Islet precursor cell (in vitro differentiated cells): ENCODE results near the gene MEPE.

Experiments used
- DNase-seq: peaks from one replicate; pipeline ENCODE4 v3.0.0-alpha.2; 2018

The MEPE gene

GRCh38 chr4:87832669-87833068 is at the start of gene MEPE:
TSS of gene MEPE (plus strand) at chr4:87832969. CDS start at chr4:87834715, 1,746 bp downstream.
- no peak for DNase-seq

GRCh38 chr4:87783781-87784180 is 49.0 kb upstream of the MEPE start:
- DNase-seq, result no peak

GRCh38 chr4:87785731-87786509 is 46.8 kb upstream of the MEPE start:
- DNase-seq, result no peak

GRCh38 chr4:87799301-87800113 is 33.3 kb upstream of the MEPE start, which contains the start of gene IBSP:
TSS of gene IBSP (plus strand) at chr4:87799554. CDS start at chr4:87802362, 2,808 bp downstream.
- no peak for DNase-seq

- no peak for DNase-seq
Observed at GRCh38 chr4:87802858-87803257, 29.9 kb upstream of the MEPE start.

GRCh38 chr4:87803421-87803820 is 29.3 kb upstream of the MEPE start:
- no peak for DNase-seq

GRCh38 chr4:87804871-87805270 is 27.9 kb upstream of the MEPE start:
- no peak for DNase-seq

GRCh38 chr4:87805971-87806370 is 26.8 kb upstream of the MEPE start:
- no peak for DNase-seq

- DNase-seq, result no peak
Observed at GRCh38 chr4:87806520-87806919, 26.2 kb upstream of the MEPE start.

- DNase-seq, result no peak
Observed at GRCh38 chr4:87807402-87807801, 25.4 kb upstream of the MEPE start.

GRCh38 chr4:87811977-87812376 is 20.8 kb upstream of the MEPE start:
- no peak for DNase-seq

- DNase-seq, result peak; percentile 83
Observed at GRCh38 chr4:87819281-87819919, 13.4 kb upstream of the MEPE start.

GRCh38 chr4:87823200-87823599 is 9.6 kb upstream of the MEPE start:
- no peak for DNase-seq

- DNase-seq, result no peak
Observed at GRCh38 chr4:87823724-87824123, 9.0 kb upstream of the MEPE start.

GRCh38 chr4:87824352-87824751 is 8.4 kb upstream of the MEPE start:
- DNase-seq, result no peak

- no peak for DNase-seq
Observed at GRCh38 chr4:87834401-87834800, 1.6 kb downstream of the MEPE start.

GRCh38 chr4:87835197-87835596 is 2.4 kb downstream of the MEPE start:
- no peak for DNase-seq

- no peak for DNase-seq
Observed at GRCh38 chr4:87835743-87836142, 3.0 kb downstream of the MEPE start.

GRCh38 chr4:87838205-87838604 is 5.4 kb downstream of the MEPE start:
- DNase-seq, result no peak

GRCh38 chr4:87838890-87839591 is 6.3 kb downstream of the MEPE start:
- no peak for DNase-seq

GRCh38 chr4:87839592-87839946 is 6.8 kb downstream of the MEPE start:
- no peak for DNase-seq

GRCh38 chr4:87840149-87840548 is 7.4 kb downstream of the MEPE start:
- DNase-seq, result no peak

GRCh38 chr4:87843936-87844335 is 11.2 kb downstream of the MEPE start:
- peak; percentile 72 for DNase-seq
